Activated B cell treated with CpG ODN at 0.5 μM for 24 hours (primary cell): ENCODE data around the gene VPREB3. TPM values are rescaled to one million over a fixed set of nuclear protein-coding genes. Genes with fewer than 3 reads are reported as not detected.
"Not testable (repeated sequence)": the region's sequence is repeated elsewhere in the genome, so short reads cannot be mapped to it uniquely, and the experiment has no call there.

ENCODE experiments used
- ATAC-seq: fragments of 200-7000 bp; cut with Tn5 transposase; one replicate; pipeline ENCODE4 v1.10.0; 2021; ENCODE audit warnings: low read depth, mild to moderate bottlenecking, moderate library complexity
- CTCF ChIA-PET: fragments of 350-600 bp; sonication (Branson Sonifier 250); formaldehyde crosslinking; loops from one replicate; lab custom pipeline; 2021; ENCODE audit warnings: antibody characterized with exemption; lab: Charles Lee
- POLR2A ChIA-PET: fragments of 350-600 bp; sonication (Branson Sonifier 250); formaldehyde crosslinking; loops from one replicate; lab custom pipeline; 2021; ENCODE audit warnings: antibody characterized with exemption; lab: Charles Lee
- DNase-seq: peaks from one replicate; pipeline ENCODE4 v3.0.0; 2022
- H3K27ac Mint-ChIP-seq: one replicate; pipeline ENCODE4 v1.8.0; 2020; ENCODE audit warnings: mixed read lengths
- H3K27me3 Mint-ChIP-seq: one replicate; pipeline ENCODE4 v1.8.0; 2021; ENCODE audit warnings: mixed read lengths
- H3K36me3 Mint-ChIP-seq: one replicate; pipeline ENCODE4 v1.8.0; 2021; ENCODE audit warnings: low read depth, mixed read lengths
- H3K4me1 Mint-ChIP-seq: one replicate; pipeline ENCODE4 v1.8.0; 2021; ENCODE audit warnings: mixed read lengths
- H3K4me3 Mint-ChIP-seq: one replicate; pipeline ENCODE4 v1.8.0; 2020; ENCODE audit warnings: mild to moderate bottlenecking, mixed read lengths
- H3K9me3 Mint-ChIP-seq: one replicate; pipeline ENCODE4 v1.8.0; 2020; ENCODE audit warnings: mixed read lengths
- intact Hi-C: fragments of 100-400 bp; cut with micrococcal nuclease; formaldehyde crosslinking; loops from one replicate; pipeline ENCODE4 v1.15.1; 2024
- total RNA-seq: library from RNA; stranded (reverse); gene quantifications from 2 replicates; pipeline ENCODE4 v1.2.3, GENCODE V29; 2022
- TF ChIP-seq, protein P1 (sequence below): fragments of 200-600 bp; IDR thresholded peaks from one replicate; pipeline ENCODE4 v1.8.0; 2022; ENCODE audit warnings: antibody characterized with exemption, mild to moderate bottlenecking

VPREB3 gene
- total RNA-seq, 1 donor from 2014 or later = 15.9 TPM

DNA sequence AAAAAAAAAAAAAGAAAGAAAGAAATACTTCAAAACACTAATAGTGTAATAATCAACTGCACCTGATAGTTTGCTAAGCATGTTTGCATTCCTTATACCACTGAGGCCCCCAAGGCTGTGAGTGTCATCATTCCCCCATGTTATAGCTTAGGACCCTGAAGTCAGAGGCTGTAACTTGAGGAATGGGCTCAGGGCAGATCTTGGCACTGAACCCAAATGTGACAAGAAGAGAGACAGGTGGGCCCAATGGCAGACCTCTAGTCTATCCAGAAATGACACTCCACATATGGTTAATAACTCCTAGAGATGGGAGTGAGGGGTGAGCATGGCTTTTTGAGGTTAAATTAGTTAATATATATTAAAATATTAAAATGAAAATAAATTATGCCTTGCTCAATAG lies 16.5 kb downstream of the VPREB3 start:
- H3K4me3 Mint-ChIP-seq = no peak overlapping the region

DNA sequence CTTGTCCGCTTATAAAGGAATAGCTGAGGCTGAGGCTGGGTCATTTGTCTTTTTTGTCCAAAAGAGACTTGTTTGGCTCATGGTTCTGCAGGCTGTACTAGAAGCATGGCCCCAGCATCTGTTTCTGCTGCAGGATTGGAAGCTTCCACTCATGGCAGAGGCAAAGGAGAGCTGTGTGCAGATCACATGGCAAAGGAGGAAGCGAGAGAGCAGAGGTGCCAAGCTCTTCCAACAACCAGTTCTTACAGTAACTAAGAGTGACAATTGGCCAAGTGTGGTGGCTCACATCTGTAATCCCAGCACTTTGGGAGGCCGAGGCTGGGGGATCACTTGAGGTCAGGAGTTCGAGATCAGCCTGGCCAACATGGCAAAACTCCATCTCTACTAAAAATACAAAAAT lies 26.1 kb downstream of the VPREB3 start:
- intact Hi-C loops, H3K27ac Mint-ChIP-seq, H3K36me3 Mint-ChIP-seq, H3K4me1 Mint-ChIP-seq, H3K4me3 Mint-ChIP-seq, CTCF ChIA-PET, H3K27me3 Mint-ChIP-seq, H3K9me3 Mint-ChIP-seq, DNase-seq, ATAC-seq, POLR2A ChIA-PET: not testable (repeated sequence)

More for the DNA sequence above, 16.5 kb downstream of the VPREB3 start:
- DNase-seq (no peak), ATAC-seq (no peak)
- Mint-ChIP-seq H3K36me3 (no peaks in the 10 kb centered on the region), H3K27me3 (no peaks in the 10 kb centered on the region), H3K9me3 (no peaks in the 10 kb centered on the region), H3K4me1 (no peaks in the 10 kb centered on the region), H3K27ac (no peak overlapping the region)
- TF ChIP-seq, protein P1, sequence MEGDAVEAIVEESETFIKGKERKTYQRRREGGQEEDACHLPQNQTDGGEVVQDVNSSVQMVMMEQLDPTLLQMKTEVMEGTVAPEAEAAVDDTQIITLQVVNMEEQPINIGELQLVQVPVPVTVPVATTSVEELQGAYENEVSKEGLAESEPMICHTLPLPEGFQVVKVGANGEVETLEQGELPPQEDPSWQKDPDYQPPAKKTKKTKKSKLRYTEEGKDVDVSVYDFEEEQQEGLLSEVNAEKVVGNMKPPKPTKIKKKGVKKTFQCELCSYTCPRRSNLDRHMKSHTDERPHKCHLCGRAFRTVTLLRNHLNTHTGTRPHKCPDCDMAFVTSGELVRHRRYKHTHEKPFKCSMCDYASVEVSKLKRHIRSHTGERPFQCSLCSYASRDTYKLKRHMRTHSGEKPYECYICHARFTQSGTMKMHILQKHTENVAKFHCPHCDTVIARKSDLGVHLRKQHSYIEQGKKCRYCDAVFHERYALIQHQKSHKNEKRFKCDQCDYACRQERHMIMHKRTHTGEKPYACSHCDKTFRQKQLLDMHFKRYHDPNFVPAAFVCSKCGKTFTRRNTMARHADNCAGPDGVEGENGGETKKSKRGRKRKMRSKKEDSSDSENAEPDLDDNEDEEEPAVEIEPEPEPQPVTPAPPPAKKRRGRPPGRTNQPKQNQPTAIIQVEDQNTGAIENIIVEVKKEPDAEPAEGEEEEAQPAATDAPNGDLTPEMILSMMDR = no peak
- intact Hi-C loops = no loop called here
- ChIA-PET POLR2A (interaction anchor here (0.7 to 3.0 kb wide), 2 partner anchors 14 to 637 kb away, joined by 9 to 11 read pairs; partner anchors contain the start of gene ZNF70), CTCF (interaction anchor here (3.5 kb wide), 1 partner anchor 111 kb away, joined by 18 read pairs; no protein-coding TSS in a partner anchor)

DNA sequence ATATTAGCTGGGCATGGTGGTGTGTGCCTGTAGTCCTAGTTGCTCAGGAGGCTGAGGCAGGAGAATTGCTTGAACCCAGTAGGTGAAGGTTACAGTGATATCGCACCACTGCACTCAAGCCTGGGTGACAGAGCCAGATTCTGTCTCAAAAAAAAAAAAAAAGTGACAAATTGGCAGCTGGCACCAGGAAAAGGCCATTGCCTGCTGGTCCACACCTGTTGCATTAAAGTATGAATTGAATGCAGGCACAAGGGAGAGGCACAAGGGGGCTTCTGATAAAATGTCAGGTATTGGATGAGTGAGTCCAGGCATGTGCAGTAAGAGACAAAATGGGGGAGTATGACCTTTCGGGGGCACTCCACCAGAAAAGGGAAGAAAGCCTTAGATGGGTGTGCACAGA lies 31.5 kb downstream of the VPREB3 start:
- no peak overlapping the region for H3K4me3 Mint-ChIP-seq
- ChIA-PET CTCF (no interaction called here), POLR2A (no interaction called here)

DNA sequence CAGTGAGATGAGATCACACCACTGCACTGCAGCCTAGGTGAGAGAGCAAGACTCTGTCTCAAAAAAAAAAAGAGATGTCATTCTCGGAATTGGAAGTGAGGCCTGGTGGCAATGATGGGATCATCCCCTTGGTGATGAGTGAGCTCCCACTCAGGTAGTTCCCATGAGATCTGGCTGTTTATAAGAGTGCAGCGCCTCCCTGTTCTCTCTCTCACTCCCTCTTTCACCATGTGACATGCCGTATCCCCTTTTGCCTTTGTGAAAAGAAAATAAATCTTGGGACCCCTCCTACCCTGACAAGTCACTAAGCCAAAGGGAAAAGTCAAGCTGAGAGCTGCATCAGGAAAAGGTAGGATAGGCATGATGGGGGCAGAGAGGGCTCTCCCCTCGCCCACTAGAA lies 32.1 kb downstream of the VPREB3 start:
- CTCF ChIA-PET = no interaction called here
- TF ChIP-seq, protein P1 = no peak
- POLR2A ChIA-PET = interaction anchor here (0.7 kb wide), 1 partner anchor 30 kb away, joined by 3 read pairs; no protein-coding TSS in a partner anchor
- DNase-seq = no peak
- Mint-ChIP-seq H3K9me3 (no peaks in the 10 kb centered on the region), H3K4me3 (no peak overlapping the region), H3K36me3 (no peaks in the 10 kb centered on the region), H3K27me3 (peaks cover 5% of the 10 kb centered on the region), H3K4me1 (peaks cover 2% of the 10 kb centered on the region), H3K27ac (no peak overlapping the region)
- intact Hi-C loops = no loop called here
- ATAC-seq = no peak

More for the DNA sequence above, 31.5 kb downstream of the VPREB3 start:
- TF ChIP-seq, protein P1 = no peak
- no peaks in the 10 kb centered on the region for H3K4me1 Mint-ChIP-seq
- no peaks in the 10 kb centered on the region for H3K36me3 Mint-ChIP-seq
- DNase-seq = no peak
- intact Hi-C loops = no loop called here
- H3K9me3 Mint-ChIP-seq = no peaks in the 10 kb centered on the region
- no peak overlapping the region for H3K27ac Mint-ChIP-seq
- no peak for ATAC-seq
- H3K27me3 Mint-ChIP-seq = peaks cover 5% of the 10 kb centered on the region

DNA sequence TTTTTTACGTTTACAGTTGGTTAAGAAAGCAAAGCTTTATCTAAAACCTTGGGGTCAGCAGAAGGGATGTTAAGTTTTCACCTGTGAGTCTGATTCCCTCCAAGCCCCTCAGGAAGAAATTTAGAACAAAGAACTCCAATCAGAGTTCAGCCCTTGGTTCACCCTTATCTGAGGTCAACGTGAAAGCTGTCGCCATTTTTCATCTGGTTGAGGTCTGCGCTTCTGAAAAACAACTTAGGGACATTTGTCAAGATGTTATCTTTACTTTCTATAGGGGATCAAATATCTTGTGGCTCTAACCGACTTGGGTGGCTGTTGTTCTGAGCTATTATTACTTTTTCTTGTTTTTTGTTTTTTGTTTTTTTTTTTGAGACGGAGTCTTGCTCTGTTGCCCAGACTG lies 33.4 kb downstream of the VPREB3 start:
- TF ChIP-seq, protein P1 = no peak
- Mint-ChIP-seq H3K27ac (no peak overlapping the region), H3K4me3 (no peak overlapping the region), H3K4me1 (peaks cover 8% of the 10 kb centered on the region), H3K36me3 (no peaks in the 10 kb centered on the region), H3K9me3 (no peaks in the 10 kb centered on the region), H3K27me3 (no peaks in the 10 kb centered on the region)
- ChIA-PET POLR2A (interaction anchor here (0.7 kb wide), 2 partner anchors 39 to 523 kb away, joined by 3 to 4 read pairs; no protein-coding TSS in a partner anchor), CTCF (no interaction called here)
- intact Hi-C loops = no loop called here
- ATAC-seq (no peak), DNase-seq (no peak)
